NB4 (cell line): ENCODE data around the gene HMBS.

Source experiments
- CTCF ChIP-seq: IDR thresholded peaks from one replicate; pipeline ENCODE4 v1.5.1; 2012; ENCODE audit warnings: low read depth, low read length
- POLR2A ChIP-seq: IDR thresholded peaks from 2 replicates; pipeline ENCODE4 v1.6.1; 2011; ENCODE audit warnings: mild to moderate bottlenecking; ENCODE audit not compliant: insufficient read length; ENCODE audit errors: extremely low read depth

- TF ChIP-seq CTCF (no peak), POLR2A (no peak)
Observed at GRCh38 chr11:119091966-119092879, 7.5 kb downstream of the HMBS start.
